ENCODE results near the gene BRI3.

BRI3 gene

GRCh38 chr7:98285157-98286092 lies 3.9 kb downstream of the BRI3 start:
- DNase-seq: peak; percentile 27 to 41
- H3K4me3 ChIP-seq (ENCODE audit: low read depth, low read length): peak overlapping the region; percentile 6
- H2BK5ac ChIP-seq (ENCODE audit: low read depth, low read length, poor library complexity): peak overlapping the region; percentile 94
- H2BK12ac ChIP-seq (ENCODE audit: low read length): peak overlapping the region; percentile 58
- H3K4me1 ChIP-seq (ENCODE audit: control insufficient read depth in 1 of 2, insufficient read depth in 2 of 2, low read length in 2 of 2): peaks cover 47 to 63% of the 10 kb centered on the region in 2 experiments
- peak overlapping the region; percentile 8 for H2AFZ ChIP-seq (ENCODE audit: insufficient read depth, low read length, poor library complexity)
- peak overlapping the region; percentile 90 for H4K91ac ChIP-seq (ENCODE audit: low read depth, low read length)
- H4K8ac ChIP-seq (ENCODE audit: low read depth, low read length): peak overlapping the region; percentile 84
- H3K27ac ChIP-seq (ENCODE audit: low read depth, low read length): peak overlapping the region; percentile 86
- no peaks in the 10 kb centered on the region for H3K9me3 ChIP-seq (ENCODE audit: insufficient read depth, low read depth, low read length)
- H3K9ac ChIP-seq (ENCODE audit: low read length): no peak overlapping the region
- no peaks in the 10 kb centered on the region for H3K27me3 ChIP-seq (ENCODE audit: insufficient read depth, low read length)
- peak overlapping the region; percentile 72 for H4K12ac ChIP-seq (ENCODE audit: low read depth, low read length)
- peaks cover 29 to 41% of the 10 kb centered on the region in 2 experiments for H3K36me3 ChIP-seq (ENCODE audit: control insufficient read depth in 1 of 2, insufficient read depth in 2 of 2, low read length in 2 of 2)
- H3K79me1 ChIP-seq (ENCODE audit: low read length): peaks cover 50% of the 10 kb centered on the region
- no CpG with 5 or more reads among the region's 21 CpGs for WGBS (ENCODE audit: extremely low coverage, insufficient coverage, insufficient read length)
- H3K4me2 ChIP-seq (ENCODE audit: low read length): peak overlapping the region; percentile 88
- H2BK120ac ChIP-seq (ENCODE audit: insufficient read depth, low read length, poor library complexity): peak overlapping the region; percentile 89
- H3K23ac ChIP-seq (ENCODE audit: low read length): no peak overlapping the region
- H2AK5ac ChIP-seq (ENCODE audit: low read length): peak overlapping the region; percentile 99
- peak overlapping the region; percentile 96 for H3K14ac ChIP-seq (ENCODE audit: low read length)
- H3K79me2 ChIP-seq (ENCODE audit: control insufficient read depth, insufficient read depth, low read length, poor library complexity): peaks cover 55% of the 10 kb centered on the region
- H3K18ac ChIP-seq (ENCODE audit: low read length): peak overlapping the region; percentile 91
- peak overlapping the region; percentile 88 for H3K4ac ChIP-seq (ENCODE audit: low read depth, low read length)

- DNase-seq: peak; percentile 96 to 97
- peak overlapping the region; percentile 86 for H3K27ac ChIP-seq (ENCODE audit: low read depth, low read length)
- H3K4me1 ChIP-seq (ENCODE audit: control insufficient read depth in 1 of 2, insufficient read depth in 2 of 2, low read length in 2 of 2): peaks cover 47 to 60% of the 10 kb centered on the region in 2 experiments
- H2BK120ac ChIP-seq (ENCODE audit: insufficient read depth, low read length, poor library complexity): peak overlapping the region; percentile 89
- H3K79me2 ChIP-seq (ENCODE audit: control insufficient read depth, insufficient read depth, low read length, poor library complexity): peaks cover 55% of the 10 kb centered on the region
- no peak overlapping the region for H3K4me3 ChIP-seq (ENCODE audit: low read depth, low read length)
- H3K14ac ChIP-seq (ENCODE audit: low read length): peak overlapping the region; percentile 96
- H3K23ac ChIP-seq (ENCODE audit: low read length): no peak overlapping the region
- H4K91ac ChIP-seq (ENCODE audit: low read depth, low read length): peak overlapping the region; percentile 90
- H3K79me1 ChIP-seq (ENCODE audit: low read length): peaks cover 50% of the 10 kb centered on the region
- H3K27me3 ChIP-seq (ENCODE audit: insufficient read depth, low read length): no peaks in the 10 kb centered on the region
- H2BK5ac ChIP-seq (ENCODE audit: low read depth, low read length, poor library complexity): peak overlapping the region; percentile 94
- H3K4me2 ChIP-seq (ENCODE audit: low read length): peak overlapping the region; percentile 52
- H4K8ac ChIP-seq (ENCODE audit: low read depth, low read length): peak overlapping the region; percentile 84
- peak overlapping the region; percentile 58 for H2BK12ac ChIP-seq (ENCODE audit: low read length)
- no peak overlapping the region for H2AFZ ChIP-seq (ENCODE audit: insufficient read depth, low read length, poor library complexity)
- peaks cover 36 to 48% of the 10 kb centered on the region in 2 experiments for H3K36me3 ChIP-seq (ENCODE audit: control insufficient read depth in 1 of 2, insufficient read depth in 2 of 2, low read length in 2 of 2)
- H3K9ac ChIP-seq (ENCODE audit: low read length): no peak overlapping the region
- H4K12ac ChIP-seq (ENCODE audit: low read depth, low read length): peak overlapping the region; percentile 72
- H3K4ac ChIP-seq (ENCODE audit: low read depth, low read length): peak overlapping the region; percentile 88
- H3K18ac ChIP-seq (ENCODE audit: low read length): peak overlapping the region; percentile 91
- H2AK5ac ChIP-seq (ENCODE audit: low read length): peak overlapping the region; percentile 99
- WGBS (ENCODE audit: extremely low coverage, insufficient coverage, insufficient read length): no CpG with 5 or more reads among the region's 14 CpGs
- no peaks in the 10 kb centered on the region for H3K9me3 ChIP-seq (ENCODE audit: insufficient read depth, low read depth, low read length)
These were observed 4.6 kb downstream of the BRI3 start for GRCh38 chr7:98286093-98286539.

GRCh38 chr7:98286701-98287485 lies 5.4 kb downstream of the BRI3 start:
- Histone ChIP-seq H2BK5ac (ENCODE audit: low read depth, low read length, poor library complexity) (peak overlapping the region; percentile 94), H4K91ac (ENCODE audit: low read depth, low read length) (peak overlapping the region; percentile 71), H3K4me1 (ENCODE audit: control insufficient read depth in 1 of 2, insufficient read depth in 2 of 2, low read length in 2 of 2) (peaks cover 47 to 60% of the 10 kb centered on the region in 2 experiments), H3K4me2 (ENCODE audit: low read length) (peak overlapping the region; percentile 52), H2AFZ (ENCODE audit: insufficient read depth, low read length, poor library complexity) (no peak overlapping the region), H3K23ac (ENCODE audit: low read length) (no peak overlapping the region), H3K4ac (ENCODE audit: low read depth, low read length) (peak overlapping the region; percentile 96), H2BK12ac (ENCODE audit: low read length) (peak overlapping the region; percentile 47), H3K14ac (ENCODE audit: low read length) (peak overlapping the region; percentile 76), H2BK120ac (ENCODE audit: insufficient read depth, low read length, poor library complexity) (peak overlapping the region; percentile 25), H3K9ac (ENCODE audit: low read length) (no peak overlapping the region), H3K9me3 (ENCODE audit: insufficient read depth, low read depth, low read length) (no peaks in the 10 kb centered on the region), H3K18ac (ENCODE audit: low read length) (peak overlapping the region; percentile 31), H3K36me3 (ENCODE audit: control insufficient read depth in 1 of 2, insufficient read depth in 2 of 2, low read length in 2 of 2) (peaks cover 43 to 55% of the 10 kb centered on the region in 2 experiments), H3K27ac (ENCODE audit: low read depth, low read length) (peak overlapping the region; percentile 55), H3K79me1 (ENCODE audit: low read length) (peaks cover 47% of the 10 kb centered on the region), H3K4me3 (ENCODE audit: low read depth, low read length) (no peak overlapping the region), H2AK5ac (ENCODE audit: low read length) (peak overlapping the region; percentile 85), H4K8ac (ENCODE audit: low read depth, low read length) (peak overlapping the region; percentile 59), H3K27me3 (ENCODE audit: insufficient read depth, low read length) (no peaks in the 10 kb centered on the region), H4K12ac (ENCODE audit: low read depth, low read length) (no peak overlapping the region), H3K79me2 (ENCODE audit: control insufficient read depth, insufficient read depth, low read length, poor library complexity) (peaks cover 52% of the 10 kb centered on the region)
- no CpG with 5 or more reads among the region's 21 CpGs for WGBS (ENCODE audit: extremely low coverage, insufficient coverage, insufficient read length)
- no peak for DNase-seq

GRCh38 chr7:98287486-98287959 lies 6.0 kb downstream of the BRI3 start:
- Histone ChIP-seq H2BK12ac (ENCODE audit: low read length) (peak overlapping the region; percentile 1), H4K12ac (ENCODE audit: low read depth, low read length) (no peak overlapping the region), H4K91ac (ENCODE audit: low read depth, low read length) (peak overlapping the region; percentile 71), H3K79me1 (ENCODE audit: low read length) (peaks cover 41% of the 10 kb centered on the region), H3K4ac (ENCODE audit: low read depth, low read length) (peak overlapping the region; percentile 96), H3K4me1 (ENCODE audit: control insufficient read depth in 1 of 2, insufficient read depth in 2 of 2, low read length in 2 of 2) (peaks cover 44 to 57% of the 10 kb centered on the region in 2 experiments), H3K36me3 (ENCODE audit: control insufficient read depth in 1 of 2, insufficient read depth in 2 of 2, low read length in 2 of 2) (peaks cover 50 to 61% of the 10 kb centered on the region in 2 experiments), H2BK120ac (ENCODE audit: insufficient read depth, low read length, poor library complexity) (peak overlapping the region; percentile 20), H3K18ac (ENCODE audit: low read length) (peak overlapping the region; percentile 31), H3K23ac (ENCODE audit: low read length) (no peak overlapping the region), H3K27ac (ENCODE audit: low read depth, low read length) (peak overlapping the region; percentile 55), H3K4me3 (ENCODE audit: low read depth, low read length) (no peak overlapping the region), H3K9me3 (ENCODE audit: insufficient read depth, low read depth, low read length) (no peaks in the 10 kb centered on the region), H3K9ac (ENCODE audit: low read length) (no peak overlapping the region), H2AK5ac (ENCODE audit: low read length) (peak overlapping the region; percentile 85), H4K8ac (ENCODE audit: low read depth, low read length) (peak overlapping the region; percentile 20), H3K27me3 (ENCODE audit: insufficient read depth, low read length) (no peaks in the 10 kb centered on the region), H3K14ac (ENCODE audit: low read length) (peak overlapping the region; percentile 76), H2BK5ac (ENCODE audit: low read depth, low read length, poor library complexity) (peak overlapping the region; percentile 29), H2AFZ (ENCODE audit: insufficient read depth, low read length, poor library complexity) (no peak overlapping the region), H3K4me2 (ENCODE audit: low read length) (no peak overlapping the region), H3K79me2 (ENCODE audit: control insufficient read depth, insufficient read depth, low read length, poor library complexity) (peaks cover 46% of the 10 kb centered on the region)
- DNase-seq: peak; percentile 19 to 46
- no CpG with 5 or more reads among the region's 14 CpGs for WGBS (ENCODE audit: extremely low coverage, insufficient coverage, insufficient read length)
